A549 (cell line): ENCODE data around the gene HRC.

Experiments
- CEBPB ChIP-seq, 2 experiments: fragments of >200 bp in 1 of 2; sonication (Bioruptor Twin) in 1 of 2; formaldehyde crosslinking in 1 of 2; IDR thresholded peaks; 2 replicates each; pipeline ENCODE4 v1.6.1; 2012 to 2016
- CHD2 ChIP-seq: fragments of 150-350 bp; IDR thresholded peaks from 2 replicates; pipeline ENCODE4 v1.6.1; 2014; ENCODE audit warnings: low read length; ENCODE audit not compliant: partially characterized antibody
- CTCF ChIP-seq: fragments of >200 bp; sonication (Bioruptor Twin); formaldehyde crosslinking; IDR thresholded peaks from 3 replicates; pipeline ENCODE4 v1.5.1; 2016
- ELK1 ChIP-seq: fragments of 150-350 bp; IDR thresholded peaks from 2 replicates; pipeline ENCODE4 v1.6.1; 2014; ENCODE audit warnings: low read depth, mild to moderate bottlenecking, low read length
- EP300 ChIP-seq, 2 experiments: fragments of >200 bp; sonication (Bioruptor Twin); formaldehyde crosslinking; IDR thresholded peaks; 2 replicates in 1 of 2; 3 replicates in 1 of 2; pipeline ENCODE4 v1.6.1; 2016 to 2017
- HMGXB4 ChIP-seq: fragments of 250-450 bp; sonication (Bioruptor Pico); IDR thresholded peaks from 2 replicates; pipeline ENCODE4 v1.5.0; 2021; ENCODE audit warnings: mild to moderate bottlenecking, moderate library complexity, borderline replicate concordance
- JUN ChIP-seq, 2 experiments: fragments of >200 bp; sonication (Bioruptor Twin); formaldehyde crosslinking; IDR thresholded peaks; 2 replicates in 1 of 2; 3 replicates in 1 of 2; pipeline ENCODE4 v1.6.1; 2016 to 2017
- MYC ChIP-seq: IDR thresholded peaks from 2 replicates; pipeline ENCODE4 v1.6.1; 2012; ENCODE audit warnings: mild to moderate bottlenecking, inconsistent platforms, low read length, improper control_type of control experiment, borderline replicate concordance
- NFE2L2 ChIP-seq: fragments of 150-350 bp; conservative IDR thresholded peaks from 2 replicates; pipeline ENCODE4 v1.6.1; 2014; ENCODE audit warnings: low read length
- RAD21 ChIP-seq, 2 experiments: fragments of >200 bp in 1 of 2; sonication (Bioruptor Twin) in 1 of 2; formaldehyde crosslinking in 1 of 2; IDR thresholded peaks in 1 of 2; conservative IDR thresholded peaks in 1 of 2; 2 replicates in 1 of 2; 3 replicates in 1 of 2; pipeline ENCODE4 v1.6.1; 2012 to 2018; ENCODE audit warnings: inconsistent platforms in 1 of 2
- REST ChIP-seq: fragments of 200-600 bp; sonication (generic); IDR thresholded peaks from 2 replicates; pipeline ENCODE4 v1.6.1; 2016; ENCODE audit warnings: antibody characterized with exemption, mild to moderate bottlenecking, moderate library complexity
- RFX5 ChIP-seq: fragments of 450-650 bp; IDR thresholded peaks from 2 replicates; pipeline ENCODE4 v1.7.1; 2014; ENCODE audit warnings: antibody characterized with exemption, mild to moderate bottlenecking, moderate library complexity
- USF2 ChIP-seq: fragments of 450-650 bp; IDR thresholded peaks from 2 replicates; pipeline ENCODE4 v1.6.1; 2014; ENCODE audit warnings: antibody characterized with exemption

GRCh38 chr19:49148044-49148682 lies 7.0 kb downstream of the HRC start:
- TF ChIP-seq RAD21 (conservative IDR thresholded peaks at IDR 0.05 in 1 of 2, IDR thresholded peaks at IDR 0.05 in 1 of 2) (no peak), REST (no peak), NFE2L2 (no peak), CTCF (no peak), HMGXB4 (CRISPR knock-in tag) (no peak), JUN (IDR thresholded peaks at IDR 0.05) (no peak), USF2 (no peak), MYC (no peak), CHD2 (no peak), CEBPB (IDR thresholded peaks at IDR 0.05) (no peak), EP300 (IDR thresholded peaks at IDR 0.05) (no peak), ELK1 (no peak), RFX5 (no peak)
